Kidney capillary endothelial cell (primary cell): Measurements from ENCODE around the gene OCIAD1.
"Not testable (repeated sequence)": the region's sequence is repeated elsewhere in the genome, so short reads cannot be mapped to it uniquely, and the experiment has no call there.

Experiments used
- DNase-seq: peaks from one replicate; pipeline ENCODE4 v3.0.0-alpha.2; 2018; ENCODE audit warnings: low spot score

OCIAD1 gene

GRCh38 chr4:48830706-48831531 lies at the start of gene OCIAD1:
TSS of gene OCIAD1 (plus strand) at chr4:48831088. CDS start at chr4:48832625, 1,537 bp downstream.
- peak; percentile 100 for DNase-seq

GRCh38 chr4:48781968-48782367 lies 48.9 kb upstream of the OCIAD1 start:
- no peak for DNase-seq

GRCh38 chr4:48785302-48785701 lies 45.6 kb upstream of the OCIAD1 start:
- DNase-seq = no peak

GRCh38 chr4:48786549-48786948 lies 44.3 kb upstream of the OCIAD1 start:
- DNase-seq = no peak

GRCh38 chr4:48787056-48787455 lies 43.8 kb upstream of the OCIAD1 start:
- no peak for DNase-seq

GRCh38 chr4:48790561-48790960 lies 40.3 kb upstream of the OCIAD1 start:
- DNase-seq = no peak

GRCh38 chr4:48791313-48791712 lies 39.6 kb upstream of the OCIAD1 start:
- no peak for DNase-seq

- no peak for DNase-seq
These were observed 38.4 kb upstream of the OCIAD1 start for GRCh38 chr4:48792348-48793006.

- DNase-seq = no peak
These were observed 35.8 kb upstream of the OCIAD1 start for GRCh38 chr4:48795108-48795507.

- no peak for DNase-seq
These were observed 34.5 kb upstream of the OCIAD1 start for GRCh38 chr4:48796191-48796926.

GRCh38 chr4:48796927-48797679 lies 33.8 kb upstream of the OCIAD1 start:
- no peak for DNase-seq

- DNase-seq = no peak
These were observed 32.8 kb upstream of the OCIAD1 start for GRCh38 chr4:48798117-48798516.

- DNase-seq = peak; percentile 5
These were observed 31.7 kb upstream of the OCIAD1 start for GRCh38 chr4:48799157-48799556.

- DNase-seq = not testable (repeated sequence)
These were observed 30.7 kb upstream of the OCIAD1 start for GRCh38 chr4:48800155-48800554.

- DNase-seq = no peak
These were observed 29.7 kb upstream of the OCIAD1 start for GRCh38 chr4:48801016-48801715.

GRCh38 chr4:48804584-48805301 lies 26.1 kb upstream of the OCIAD1 start:
- no peak for DNase-seq

GRCh38 chr4:48812866-48813265 lies 18.0 kb upstream of the OCIAD1 start:
- no peak for DNase-seq

GRCh38 chr4:48813964-48814363 lies 16.9 kb upstream of the OCIAD1 start:
- DNase-seq = no peak

GRCh38 chr4:48815483-48815882 lies 15.4 kb upstream of the OCIAD1 start:
- no peak for DNase-seq

GRCh38 chr4:48816297-48816696 lies 14.6 kb upstream of the OCIAD1 start:
- not testable (repeated sequence) for DNase-seq

GRCh38 chr4:48816971-48817370 lies 13.9 kb upstream of the OCIAD1 start:
- DNase-seq = no peak
